Caco-2 (cell line): ENCODE measurements around the gene ZNF771. TPM values are rescaled to one million over a fixed set of nuclear protein-coding genes. Genes with fewer than 3 reads are reported as not detected.

Source experiments
- BruUV-seq: library from RNA; stranded (reverse); fragments of 400-500 nt; replicated peaks from 2 replicates; lab custom pipeline; 2021; lab: Mats Ljungman, UMichigan
- CTCF ChIA-PET: fragments of 300-600 bp; sonication (Branson Sonifier 250); formaldehyde crosslinking; loops from one replicate; lab custom pipeline; 2022; ENCODE audit warnings: antibody characterized with exemption; lab: Charles Lee
- POLR2A ChIA-PET: fragments of 300-600 bp; sonication (Branson Sonifier 250); formaldehyde crosslinking; loops from one replicate; lab custom pipeline; 2022; ENCODE audit warnings: antibody characterized with exemption; lab: Charles Lee
- DNase-seq, 2 experiments: peaks; one replicate each; pipeline versions ENCODE4 v3.0.0 to v3.0.0-alpha.2; 2020 to 2022
- H3K27me3 ChIP-seq: replicated peaks from 2 replicates; pipeline ENCODE4 v1.6.0; 2011; ENCODE audit warnings: low read length; ENCODE audit not compliant: control insufficient read depth, insufficient read depth
- H3K36me3 ChIP-seq: 2 replicates; pipeline ENCODE4 v1.5.1; 2011; ENCODE audit warnings: low read length; ENCODE audit not compliant: control insufficient read depth, insufficient read depth
- H3K4me1 ChIP-seq: fragments of 250-450 bp; sonication (Bioruptor Pico); 2 replicates; pipeline ENCODE4 v1.5.1; 2020; ENCODE audit warnings: mild to moderate bottlenecking
- H3K4me3 ChIP-seq: 2 replicates; pipeline ENCODE4 v1.5.1; 2011; ENCODE audit warnings: low read depth, mild to moderate bottlenecking, control low read depth, low read length
- H3K9me3 ChIP-seq: fragments of 250-450 bp; sonication (Bioruptor Pico); 2 replicates; pipeline ENCODE4 v1.5.1; 2020; ENCODE audit warnings: mild to moderate bottlenecking, moderate library complexity
- H3K27ac Mint-ChIP-seq: one replicate; pipeline ENCODE4 v1.8.0; 2022; ENCODE audit warnings: mixed read lengths; ENCODE audit not compliant: unreplicated experiment
- H3K27me3 Mint-ChIP-seq: one replicate; pipeline ENCODE4 v1.8.0; 2022; ENCODE audit warnings: mixed read lengths; ENCODE audit not compliant: insufficient read depth, unreplicated experiment
- H3K36me3 Mint-ChIP-seq: one replicate; pipeline ENCODE4 v1.8.0; 2022; ENCODE audit warnings: mild to moderate bottlenecking, mixed read lengths; ENCODE audit not compliant: insufficient read depth, unreplicated experiment
- H3K4me1 Mint-ChIP-seq: one replicate; pipeline ENCODE4 v1.8.0; 2022; ENCODE audit warnings: low read depth, mixed read lengths; ENCODE audit not compliant: unreplicated experiment
- H3K4me3 Mint-ChIP-seq: one replicate; pipeline ENCODE4 v1.8.0; 2022; ENCODE audit warnings: mild to moderate bottlenecking, moderate library complexity, mixed read lengths; ENCODE audit not compliant: unreplicated experiment
- H3K9me3 Mint-ChIP-seq: one replicate; pipeline ENCODE4 v1.8.0; 2022; ENCODE audit warnings: mixed read lengths; ENCODE audit not compliant: unreplicated experiment
- intact Hi-C: fragments of 100-400 bp; cut with micrococcal nuclease; formaldehyde crosslinking; loops from one replicate; pipeline ENCODE4 v1.10.0; 2022; ENCODE audit not compliant: unreplicated experiment
- total RNA-seq: library from RNA; stranded (reverse); gene quantifications from 2 replicates; pipeline ENCODE4 v1.2.3, GENCODE V29; 2022
- TF ChIP-seq, protein P1 (sequence below), 2 experiments: fragments of 200-600 bp in 1 of 2; IDR thresholded peaks; 1 replicate in 1 of 2; 2 replicates in 1 of 2; pipeline versions ENCODE4 v1.5.1 to v1.8.0; 2011 to 2022; ENCODE audit warnings: antibody characterized with exemption in 1 of 2, control low read depth in 1 of 2, inconsistent platforms in 1 of 2, low read depth in 1 of 2, low read length in 1 of 2, mild to moderate bottlenecking in 1 of 2, moderate library complexity in 1 of 2; ENCODE audit not compliant: insufficient read depth in 1 of 2, severe bottlenecking in 1 of 2, unreplicated experiment in 1 of 2

ZNF771 gene
- total RNA-seq, 1 experiment from 2014 or later = 5.8 TPM

DNA sequence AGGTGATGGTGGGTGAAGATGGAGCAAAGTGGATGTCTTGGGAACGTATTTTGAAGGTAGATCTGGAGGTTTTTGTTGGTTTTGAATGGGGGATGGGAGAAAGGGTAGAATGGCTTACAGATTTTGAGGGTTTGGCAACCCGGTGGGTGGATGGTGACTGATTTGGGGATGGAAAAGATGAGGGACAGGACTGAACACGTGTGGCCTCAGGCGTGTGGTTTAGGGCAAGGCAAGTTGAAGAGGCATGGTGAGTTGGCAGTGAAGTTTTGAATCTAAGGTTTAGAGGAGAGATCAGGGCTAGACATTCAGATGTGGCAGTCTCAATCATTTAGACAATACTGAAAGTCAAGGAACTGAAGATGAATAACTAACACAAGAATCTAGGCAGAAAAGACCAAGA is 27.4 kb downstream of the ZNF771 start:
- Mint-ChIP-seq H3K36me3 (no peaks in the 10 kb centered on the region), H3K27me3 (no peaks in the 10 kb centered on the region), H3K27ac (peak overlapping the region; percentile 4), H3K4me3 (no peak overlapping the region), H3K9me3 (no peaks in the 10 kb centered on the region), H3K4me1 (peaks cover 8% of the 10 kb centered on the region)
- TF ChIP-seq, protein P1, sequence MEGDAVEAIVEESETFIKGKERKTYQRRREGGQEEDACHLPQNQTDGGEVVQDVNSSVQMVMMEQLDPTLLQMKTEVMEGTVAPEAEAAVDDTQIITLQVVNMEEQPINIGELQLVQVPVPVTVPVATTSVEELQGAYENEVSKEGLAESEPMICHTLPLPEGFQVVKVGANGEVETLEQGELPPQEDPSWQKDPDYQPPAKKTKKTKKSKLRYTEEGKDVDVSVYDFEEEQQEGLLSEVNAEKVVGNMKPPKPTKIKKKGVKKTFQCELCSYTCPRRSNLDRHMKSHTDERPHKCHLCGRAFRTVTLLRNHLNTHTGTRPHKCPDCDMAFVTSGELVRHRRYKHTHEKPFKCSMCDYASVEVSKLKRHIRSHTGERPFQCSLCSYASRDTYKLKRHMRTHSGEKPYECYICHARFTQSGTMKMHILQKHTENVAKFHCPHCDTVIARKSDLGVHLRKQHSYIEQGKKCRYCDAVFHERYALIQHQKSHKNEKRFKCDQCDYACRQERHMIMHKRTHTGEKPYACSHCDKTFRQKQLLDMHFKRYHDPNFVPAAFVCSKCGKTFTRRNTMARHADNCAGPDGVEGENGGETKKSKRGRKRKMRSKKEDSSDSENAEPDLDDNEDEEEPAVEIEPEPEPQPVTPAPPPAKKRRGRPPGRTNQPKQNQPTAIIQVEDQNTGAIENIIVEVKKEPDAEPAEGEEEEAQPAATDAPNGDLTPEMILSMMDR (IDR thresholded peaks at IDR 0.05; ENCODE audit: insufficient read depth in 1 of 2, low read depth in 1 of 2, low read length in 1 of 2, severe bottlenecking in 1 of 2, unreplicated experiment in 1 of 2) = no peak
- CTCF ChIA-PET = no interaction called here
- BruUV-seq = no TSS peak
- H3K4me1 ChIP-seq = peaks cover 17% of the 10 kb centered on the region
- H3K4me3 ChIP-seq = no peak overlapping the region
- DNase-seq = no peak
- intact Hi-C loops = no loop called here
- H3K9me3 ChIP-seq = no peaks in the 10 kb centered on the region
- H3K27me3 ChIP-seq = no peaks in the 10 kb centered on the region
- POLR2A ChIA-PET = interaction anchor here (0.6 kb wide), 1 partner anchor 100 kb away, joined by 3 read pairs; no protein-coding TSS in a partner anchor
- H3K36me3 ChIP-seq = no peaks in the 10 kb centered on the region

DNA sequence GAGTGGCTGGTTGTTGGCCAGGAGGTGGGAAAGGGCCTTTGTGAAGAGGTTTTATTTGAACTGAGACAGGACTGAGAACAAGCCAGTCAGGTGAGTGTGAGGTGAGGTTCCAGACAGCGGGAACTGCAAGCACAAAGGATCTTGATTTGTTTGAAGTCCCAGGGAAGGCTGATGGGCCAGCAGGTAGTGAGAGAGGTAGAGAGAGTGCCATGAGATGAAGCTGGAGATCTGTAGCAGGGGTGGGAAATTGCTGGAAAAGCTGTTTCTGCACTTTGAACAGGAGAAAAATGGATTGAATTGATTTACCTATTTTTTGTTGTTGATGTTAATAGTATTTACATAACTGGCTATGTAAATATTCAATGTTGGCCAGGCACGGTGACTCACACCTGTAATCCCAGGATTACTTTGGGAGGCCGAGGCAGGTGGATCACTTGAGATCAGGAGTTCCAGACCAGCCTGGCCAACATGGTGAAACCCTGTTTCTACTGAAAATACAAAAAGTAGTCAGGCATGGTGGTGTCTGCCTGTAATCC is 30.2 kb downstream of the ZNF771 start:
- CTCF ChIA-PET = interaction anchor here (1.4 kb wide), 1 partner anchor 98 kb away, joined by 6 read pairs; no protein-coding TSS in a partner anchor
- Histone ChIP-seq H3K36me3 (no peaks in the 10 kb centered on the region), H3K4me3 (no peak overlapping the region), H3K9me3 (no peaks in the 10 kb centered on the region), H3K27me3 (no peaks in the 10 kb centered on the region), H3K4me1 (0 out of 2 replicates have a peak, but pooled peaks cover 9% of the 10 kb centered on the region)
- POLR2A ChIA-PET = interaction anchor here (0.6 kb wide), 1 partner anchor 135 kb away, joined by 4 read pairs; no protein-coding TSS in a partner anchor
- no TSS peak for BruUV-seq
- Mint-ChIP-seq H3K4me3 (peak overlapping the region; percentile 12), H3K27ac (peak overlapping the region; percentile 65), H3K36me3 (peaks cover 5% of the 10 kb centered on the region), H3K4me1 (peaks cover 8% of the 10 kb centered on the region), H3K9me3 (no peaks in the 10 kb centered on the region), H3K27me3 (no peaks in the 10 kb centered on the region)
- intact Hi-C loops = no loop called here
- TF ChIP-seq, protein P1 (IDR thresholded peaks at IDR 0.05; ENCODE audit: insufficient read depth in 1 of 2, low read depth in 1 of 2, low read length in 1 of 2, severe bottlenecking in 1 of 2, unreplicated experiment in 1 of 2) = no peak
- DNase-seq = peak; percentile 62

DNA sequence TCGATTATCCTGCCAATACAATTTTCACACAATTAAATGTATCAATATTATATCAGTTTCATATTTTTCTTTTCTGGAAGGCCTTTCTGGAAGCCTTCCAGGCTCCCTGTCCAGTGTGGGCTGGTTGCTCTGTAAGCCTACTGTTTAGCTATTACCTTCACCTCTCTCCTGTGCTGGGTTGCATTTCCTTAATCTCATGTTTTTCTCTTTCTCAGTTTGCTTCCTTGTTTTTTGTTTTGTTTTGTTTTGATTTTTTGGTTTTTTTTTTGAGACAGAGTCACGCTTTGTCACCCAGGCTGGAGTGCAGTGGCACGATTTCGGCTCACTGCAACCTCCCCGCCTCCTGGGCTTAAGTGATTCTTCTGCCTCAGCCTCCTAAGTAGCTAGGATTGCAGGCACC is 31.4 kb downstream of the ZNF771 start:
- peaks cover 14% of the 10 kb centered on the region for H3K4me1 Mint-ChIP-seq
- no peaks in the 10 kb centered on the region for H3K9me3 Mint-ChIP-seq
- intact Hi-C loops = no loop called here
- peaks cover 18% of the 10 kb centered on the region for H3K36me3 Mint-ChIP-seq
- H3K36me3 ChIP-seq = peaks cover 2% of the 10 kb centered on the region; the same call in 1 of the 2 replicates
- BruUV-seq = no TSS peak
- H3K4me3 Mint-ChIP-seq = no peak overlapping the region
- no peaks in the 10 kb centered on the region for H3K27me3 Mint-ChIP-seq
- no peak for DNase-seq
- H3K27me3 ChIP-seq = no peaks in the 10 kb centered on the region
- ChIA-PET CTCF (no interaction called here), POLR2A (interaction anchor here (0.7 kb wide), 1 partner anchor 66 kb away, joined by 7 read pairs; no protein-coding TSS in a partner anchor)
- 0 out of 2 replicates have a peak, but pooled peaks cover 9% of the 10 kb centered on the region for H3K4me1 ChIP-seq
- no peak overlapping the region for H3K27ac Mint-ChIP-seq
- no peaks in the 10 kb centered on the region for H3K9me3 ChIP-seq
- TF ChIP-seq, protein P1 (IDR thresholded peaks at IDR 0.05; ENCODE audit: insufficient read depth in 1 of 2, low read depth in 1 of 2, low read length in 1 of 2, severe bottlenecking in 1 of 2, unreplicated experiment in 1 of 2) = no peak
- no peak overlapping the region for H3K4me3 ChIP-seq
